K562 (cell line): ENCODE data around the gene HBB. TPM values are rescaled to one million over a fixed set of nuclear protein-coding genes. Genes with fewer than 3 reads are reported as not detected.

ENCODE experiments used
- ATF1 ChIP-seq, 2 experiments: fragments of 450-650 bp in 1 of 2; IDR thresholded peaks; 2 replicates each; pipeline ENCODE4 v1.6.1; 2016; ENCODE audit warnings: missing compliant biosample characterization in 1 of 2, missing genetic modification characterization in 1 of 2
- CBX1 ChIP-seq: sonication (generic); IDR thresholded peaks from 2 replicates; pipeline ENCODE4 v1.6.1; 2016; ENCODE audit warnings: antibody characterized with exemption, low read depth, mild to moderate bottlenecking
- DDX20 ChIP-seq: fragments of 450-650 bp; IDR thresholded peaks from 2 replicates; pipeline ENCODE4 v1.6.1; 2016; ENCODE audit warnings: missing genetic modification characterization, low read depth, mild to moderate bottlenecking, missing compliant biosample characterization, moderate library complexity
- ESRRA ChIP-seq: fragments of 450-650 bp; IDR thresholded peaks from 2 replicates; pipeline ENCODE4 v1.6.1; 2014; ENCODE audit warnings: low read depth, mild to moderate bottlenecking, moderate library complexity, borderline replicate concordance
- L3MBTL2 ChIP-seq: fragments of 450-650 bp; IDR thresholded peaks from 2 replicates; pipeline ENCODE4 v1.6.1; 2016; ENCODE audit warnings: mild to moderate bottlenecking, moderate library complexity
- LARP7 ChIP-seq: fragments of 450-650 bp; IDR thresholded peaks from 2 replicates; pipeline ENCODE4 v1.6.1; 2016
- MBD2 ChIP-seq: sonication (generic); IDR thresholded peaks from 2 replicates; pipeline ENCODE4 v1.6.1; 2016; ENCODE audit warnings: low read depth, borderline replicate concordance
- MEF2A ChIP-seq: IDR thresholded peaks from 2 replicates; pipeline ENCODE4 v1.6.1; 2011; ENCODE audit warnings: low read depth, mild to moderate bottlenecking, low read length, moderate library complexity; ENCODE audit not compliant: control insufficient read depth
- MTA1 ChIP-seq: fragments of 450-650 bp; IDR thresholded peaks from 2 replicates; pipeline ENCODE4 v1.6.1; 2017; ENCODE audit warnings: borderline replicate concordance
- NCOA2 ChIP-seq, 2 experiments: fragments of 450-650 bp; IDR thresholded peaks; 2 replicates each; pipeline ENCODE4 v1.6.1; 2018; ENCODE audit warnings: mild to moderate bottlenecking in 2 of 2, moderate library complexity in 1 of 2; ENCODE audit not compliant: partially characterized antibody in 2 of 2
- NCOA6 ChIP-seq: fragments of 450-650 bp; IDR thresholded peaks from 2 replicates; pipeline ENCODE4 v1.6.1; 2017; ENCODE audit warnings: mild to moderate bottlenecking
- ZFX ChIP-seq: sonication (generic); formaldehyde crosslinking; IDR thresholded peaks from 2 replicates; pipeline ENCODE4 v1.8.0; 2022; ENCODE audit warnings: mild to moderate bottlenecking, missing genetic modification reagents, moderate library complexity
- ZNF165 ChIP-seq: fragments of 250-450 bp; sonication (Bioruptor Pico); IDR thresholded peaks from 2 replicates; pipeline ENCODE4 v1.4.0; 2020; ENCODE audit warnings: borderline replicate concordance
- ZNF354B ChIP-seq: fragments of 250-450 bp; sonication (Bioruptor Pico); IDR thresholded peaks from 2 replicates; pipeline ENCODE4 v1.4.0; 2020
- ZNF644 ChIP-seq: fragments of 200-800 bp; sonication (Bioruptor generic); IDR thresholded peaks from 2 replicates; pipeline ENCODE4 v1.6.1; 2016; ENCODE audit warnings: low read depth, missing genetic modification characterization, missing compliant biosample characterization
- polyA plus RNA-seq, 8 experiments: library from polyadenylated mRNA; depleted of rRNA in 4 of 8; stranded (reverse) in 5 of 8; unstranded in 3 of 8; fragments of >200 nt; fragmentation: Nextera tagmentation in 2 of 8; fragmentation: Illumina TruSeq in 1 of 8; extraction: Ambion mirVana in 2 of 8; extraction: Trizol in 1 of 8; gene quantifications; 2 replicates each; pipeline versions ENCODE4 v1.2.1 to v1.2.3, GENCODE V29; 2011 to 2014; ENCODE audit warnings: inconsistent platforms in 1 of 8, missing spikeins in 1 of 8
- total RNA-seq, 7 experiments: library from RNA; depleted of rRNA in 6 of 7; stranded (reverse); fragments of >200 nt in 6 of 7; fragmentation: Illumina TruSeq in 2 of 7; extraction: Trizol in 2 of 7; gene quantifications; 2 replicates each; pipeline versions ENCODE4 v1.2.1 to v1.2.3, GENCODE V29; 2011 to 2021; ENCODE audit warnings: low replicate concordance in 1 of 7
- TF ChIP-seq, protein P1 (sequence below): fragments of 450-650 bp; IDR thresholded peaks from 2 replicates; pipeline ENCODE4 v1.6.1; 2016; ENCODE audit warnings: borderline replicate concordance
- TF ChIP-seq, protein P2 (sequence below): fragments of 150-350 bp; conservative IDR thresholded peaks from 2 replicates; pipeline ENCODE4 v1.6.1; 2014; ENCODE audit warnings: low read length
- TF ChIP-seq, protein P3 (sequence below): sonication (generic); formaldehyde crosslinking; IDR thresholded peaks from 2 replicates; pipeline ENCODE4 v1.4.0; 2020; ENCODE audit warnings: mild to moderate bottlenecking, missing genetic modification reagents
- TF ChIP-seq, protein P4 (sequence below): fragments of 200-400 bp; formaldehyde crosslinking; IDR thresholded peaks from 2 replicates; pipeline ENCODE4 v1.6.1; 2017; ENCODE audit warnings: mild to moderate bottlenecking, low read depth, low read length, moderate library complexity

HBB gene
- total and polyA plus RNA-seq, 9 of the 15 experiments (the other 6 are each of a cell fraction or from before 2014, with no cell fraction given) = 0.33 to 3.4 (median 1.2) TPM; not detected in 2

DNA sequence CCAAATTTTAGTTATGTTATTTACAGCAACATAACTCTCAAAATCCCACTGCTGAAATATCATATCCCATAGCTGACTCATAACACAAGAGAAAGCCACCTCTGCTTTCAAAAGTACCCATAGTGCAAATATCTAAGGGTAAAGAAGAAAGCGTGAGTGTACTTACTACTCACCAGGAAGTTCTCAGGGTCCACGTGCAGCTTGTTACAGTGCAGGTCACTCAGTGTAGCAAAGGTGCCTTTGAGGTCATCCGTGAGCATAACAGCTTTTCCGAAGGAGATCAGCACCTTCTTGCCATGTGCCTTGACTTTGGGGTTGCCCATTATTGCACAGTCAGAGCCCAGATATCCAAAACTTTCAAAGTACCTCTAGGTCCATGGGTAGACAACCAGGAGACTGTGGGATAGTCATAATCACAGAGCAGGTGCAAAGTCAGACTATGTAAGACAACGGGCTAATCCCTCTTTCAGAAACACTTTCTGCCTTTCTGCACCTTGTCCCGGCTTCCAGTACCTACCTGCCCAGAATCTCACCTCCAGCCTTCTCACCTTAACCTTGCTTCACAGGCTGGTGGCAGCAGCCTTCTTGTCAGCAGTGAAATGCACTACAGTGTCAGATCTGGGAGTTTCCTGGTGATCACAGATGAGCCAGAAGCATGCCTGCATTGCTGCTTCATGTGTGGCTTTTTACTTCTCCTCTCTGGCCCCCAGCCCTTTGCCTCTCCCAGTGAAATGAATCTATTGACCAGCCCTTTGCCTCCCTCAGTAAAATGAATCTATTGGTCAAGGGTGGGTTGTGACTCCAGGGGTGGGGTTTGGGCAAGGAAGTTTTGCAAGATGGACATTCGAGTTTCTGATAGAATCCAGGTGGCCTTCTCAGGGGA lies 16.3 kb upstream of the HBB start (continued):
- TF ChIP-seq, protein P1, sequence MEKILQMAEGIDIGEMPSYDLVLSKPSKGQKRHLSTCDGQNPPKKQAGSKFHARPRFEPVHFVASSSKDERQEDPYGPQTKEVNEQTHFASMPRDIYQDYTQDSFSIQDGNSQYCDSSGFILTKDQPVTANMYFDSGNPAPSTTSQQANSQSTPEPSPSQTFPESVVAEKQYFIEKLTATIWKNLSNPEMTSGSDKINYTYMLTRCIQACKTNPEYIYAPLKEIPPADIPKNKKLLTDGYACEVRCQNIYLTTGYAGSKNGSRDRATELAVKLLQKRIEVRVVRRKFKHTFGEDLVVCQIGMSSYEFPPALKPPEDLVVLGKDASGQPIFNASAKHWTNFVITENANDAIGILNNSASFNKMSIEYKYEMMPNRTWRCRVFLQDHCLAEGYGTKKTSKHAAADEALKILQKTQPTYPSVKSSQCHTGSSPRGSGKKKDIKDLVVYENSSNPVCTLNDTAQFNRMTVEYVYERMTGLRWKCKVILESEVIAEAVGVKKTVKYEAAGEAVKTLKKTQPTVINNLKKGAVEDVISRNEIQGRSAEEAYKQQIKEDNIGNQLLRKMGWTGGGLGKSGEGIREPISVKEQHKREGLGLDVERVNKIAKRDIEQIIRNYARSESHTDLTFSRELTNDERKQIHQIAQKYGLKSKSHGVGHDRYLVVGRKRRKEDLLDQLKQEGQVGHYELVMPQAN = no peak; the same call in 1 of the 2 replicates
- no peak for TF ChIP-seq ZFX
- TF ChIP-seq NCOA6 = peak; percentile 27; the same call in 1 of the 2 replicates
- TF ChIP-seq, protein P2, sequence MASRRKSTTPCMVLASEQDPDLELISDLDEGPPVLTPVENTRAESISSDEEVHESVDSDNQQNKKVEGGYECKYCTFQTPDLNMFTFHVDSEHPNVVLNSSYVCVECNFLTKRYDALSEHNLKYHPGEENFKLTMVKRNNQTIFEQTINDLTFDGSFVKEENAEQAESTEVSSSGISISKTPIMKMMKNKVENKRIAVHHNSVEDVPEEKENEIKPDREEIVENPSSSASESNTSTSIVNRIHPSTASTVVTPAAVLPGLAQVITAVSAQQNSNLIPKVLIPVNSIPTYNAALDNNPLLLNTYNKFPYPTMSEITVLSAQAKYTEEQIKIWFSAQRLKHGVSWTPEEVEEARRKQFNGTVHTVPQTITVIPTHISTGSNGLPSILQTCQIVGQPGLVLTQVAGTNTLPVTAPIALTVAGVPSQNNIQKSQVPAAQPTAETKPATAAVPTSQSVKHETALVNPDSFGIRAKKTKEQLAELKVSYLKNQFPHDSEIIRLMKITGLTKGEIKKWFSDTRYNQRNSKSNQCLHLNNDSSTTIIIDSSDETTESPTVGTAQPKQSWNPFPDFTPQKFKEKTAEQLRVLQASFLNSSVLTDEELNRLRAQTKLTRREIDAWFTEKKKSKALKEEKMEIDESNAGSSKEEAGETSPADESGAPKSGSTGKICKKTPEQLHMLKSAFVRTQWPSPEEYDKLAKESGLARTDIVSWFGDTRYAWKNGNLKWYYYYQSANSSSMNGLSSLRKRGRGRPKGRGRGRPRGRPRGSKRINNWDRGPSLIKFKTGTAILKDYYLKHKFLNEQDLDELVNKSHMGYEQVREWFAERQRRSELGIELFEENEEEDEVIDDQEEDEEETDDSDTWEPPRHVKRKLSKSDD = no peak
- TF ChIP-seq ZNF165 = no peak
- TF ChIP-seq ZNF354B (CRISPR knock-in tag) = no peak
- TF ChIP-seq MTA1 = no peak
- TF ChIP-seq MBD2 = no peak
- TF ChIP-seq, protein P3, sequence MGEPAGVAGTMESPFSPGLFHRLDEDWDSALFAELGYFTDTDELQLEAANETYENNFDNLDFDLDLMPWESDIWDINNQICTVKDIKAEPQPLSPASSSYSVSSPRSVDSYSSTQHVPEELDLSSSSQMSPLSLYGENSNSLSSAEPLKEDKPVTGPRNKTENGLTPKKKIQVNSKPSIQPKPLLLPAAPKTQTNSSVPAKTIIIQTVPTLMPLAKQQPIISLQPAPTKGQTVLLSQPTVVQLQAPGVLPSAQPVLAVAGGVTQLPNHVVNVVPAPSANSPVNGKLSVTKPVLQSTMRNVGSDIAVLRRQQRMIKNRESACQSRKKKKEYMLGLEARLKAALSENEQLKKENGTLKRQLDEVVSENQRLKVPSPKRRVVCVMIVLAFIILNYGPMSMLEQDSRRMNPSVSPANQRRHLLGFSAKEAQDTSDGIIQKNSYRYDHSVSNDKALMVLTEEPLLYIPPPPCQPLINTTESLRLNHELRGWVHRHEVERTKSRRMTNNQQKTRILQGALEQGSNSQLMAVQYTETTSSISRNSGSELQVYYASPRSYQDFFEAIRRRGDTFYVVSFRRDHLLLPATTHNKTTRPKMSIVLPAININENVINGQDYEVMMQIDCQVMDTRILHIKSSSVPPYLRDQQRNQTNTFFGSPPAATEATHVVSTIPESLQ (CRISPR knock-in tag) = 0 out of 2 replicates have a peak, but pooled peaks have one; percentile 38
- TF ChIP-seq DDX20 (tag) = no peak
- TF ChIP-seq NCOA2 (IDR thresholded peaks at IDR 0.05; ENCODE audit: partially characterized antibody in 2 of 2) = no peak
- no peak for TF ChIP-seq MEF2A
- no peak for TF ChIP-seq ZNF644 (tag)
- TF ChIP-seq, protein P4, sequence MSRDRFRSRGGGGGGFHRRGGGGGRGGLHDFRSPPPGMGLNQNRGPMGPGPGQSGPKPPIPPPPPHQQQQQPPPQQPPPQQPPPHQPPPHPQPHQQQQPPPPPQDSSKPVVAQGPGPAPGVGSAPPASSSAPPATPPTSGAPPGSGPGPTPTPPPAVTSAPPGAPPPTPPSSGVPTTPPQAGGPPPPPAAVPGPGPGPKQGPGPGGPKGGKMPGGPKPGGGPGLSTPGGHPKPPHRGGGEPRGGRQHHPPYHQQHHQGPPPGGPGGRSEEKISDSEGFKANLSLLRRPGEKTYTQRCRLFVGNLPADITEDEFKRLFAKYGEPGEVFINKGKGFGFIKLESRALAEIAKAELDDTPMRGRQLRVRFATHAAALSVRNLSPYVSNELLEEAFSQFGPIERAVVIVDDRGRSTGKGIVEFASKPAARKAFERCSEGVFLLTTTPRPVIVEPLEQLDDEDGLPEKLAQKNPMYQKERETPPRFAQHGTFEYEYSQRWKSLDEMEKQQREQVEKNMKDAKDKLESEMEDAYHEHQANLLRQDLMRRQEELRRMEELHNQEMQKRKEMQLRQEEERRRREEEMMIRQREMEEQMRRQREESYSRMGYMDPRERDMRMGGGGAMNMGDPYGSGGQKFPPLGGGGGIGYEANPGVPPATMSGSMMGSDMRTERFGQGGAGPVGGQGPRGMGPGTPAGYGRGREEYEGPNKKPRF = no peak
- TF ChIP-seq LARP7 = no peak
- no peak for TF ChIP-seq CBX1
- TF ChIP-seq ATF1 (CRISPR knock-in tag; IDR thresholded peaks at IDR 0.05) = no peak
- TF ChIP-seq ATF1 (tag; IDR thresholded peaks at IDR 0.05) = no peak
- TF ChIP-seq L3MBTL2 = peak; percentile 88
- peak; percentile 42; the same call in 1 of the 2 replicates for TF ChIP-seq ESRRA
